IMR-90 (cell line): Measurements from ENCODE around the gene SLX4. TPM values are rescaled to one million over a fixed set of nuclear protein-coding genes. Genes with fewer than 3 reads are reported as not detected.

Experiments used
- ATAC-seq: fragments of 200-7000 bp; cut with Tn5 transposase; 2 replicates; pipeline ENCODE4 v1.9.1; 2020; ENCODE audit warnings: low read depth, mild to moderate bottlenecking, moderate library complexity
- BruUV-seq: library from RNA; stranded (reverse); fragments of 400-500 nt; replicated peaks from 2 replicates; lab custom pipeline; 2021; lab: Mats Ljungman, UMichigan
- CTCF ChIA-PET: fragments of 300-600 bp; formaldehyde crosslinking; extraction: SDS; loops from one replicate; lab custom pipeline; 2021; ENCODE audit warnings: antibody characterized with exemption; lab: Yijun Ruan, JAX
- POLR2A ChIA-PET: fragments of 300-600 bp; sonication (Branson Sonifier 250); formaldehyde crosslinking; loops from one replicate; lab custom pipeline; 2022; ENCODE audit warnings: antibody characterized with exemption; ENCODE audit not compliant: unreplicated experiment; lab: Charles Lee
- DNase-seq: peaks from one replicate; pipeline ENCODE4 v3.0.0; 2013
- H2AFZ ChIP-seq: replicated peaks from 2 replicates; pipeline ENCODE3; 2013; ENCODE audit warnings: low read length, mild to moderate bottlenecking; ENCODE audit not compliant: poor library complexity
- H2AK5ac ChIP-seq: 2 replicates; pipeline ENCODE4 v1.6.1; 2013; ENCODE audit warnings: low read depth, low read length, inconsistent platforms
- H2AK9ac ChIP-seq: replicated peaks from 2 replicates; pipeline ENCODE3; 2013; ENCODE audit warnings: mild to moderate bottlenecking, low read depth, low read length, moderate library complexity; ENCODE audit not compliant: poor library complexity
- H2BK120ac ChIP-seq: 2 replicates; pipeline ENCODE4 v1.6.1; 2013; ENCODE audit warnings: low read depth, low read length, inconsistent platforms
- H2BK15ac ChIP-seq: 3 replicates; pipeline ENCODE4 v1.6.1; 2013; ENCODE audit warnings: low read depth, low read length, inconsistent platforms
- H2BK20ac ChIP-seq: 2 replicates; pipeline ENCODE4 v1.6.1; 2013; ENCODE audit warnings: low read depth, mild to moderate bottlenecking, inconsistent platforms, low read length, moderate library complexity
- H2BK5ac ChIP-seq: 2 replicates; pipeline ENCODE4 v1.6.1; 2013; ENCODE audit warnings: mild to moderate bottlenecking, low read depth, low read length, inconsistent platforms; ENCODE audit not compliant: poor library complexity, severe bottlenecking
- H3K14ac ChIP-seq: replicated peaks from 2 replicates; pipeline ENCODE4 v1.6.1; 2013; ENCODE audit warnings: low read depth, low read length, inconsistent platforms
- H3K18ac ChIP-seq: 2 replicates; pipeline ENCODE4 v1.6.1; 2013; ENCODE audit warnings: low read depth, low read length, control low read depth
- H3K23ac ChIP-seq: 2 replicates; pipeline ENCODE4 v1.6.1; 2013; ENCODE audit warnings: low read depth, low read length, inconsistent platforms
- H3K27ac ChIP-seq: 2 replicates; pipeline ENCODE4 v1.5.1; 2013; ENCODE audit warnings: mild to moderate bottlenecking, control low read depth, low read length; ENCODE audit not compliant: insufficient read depth
- H3K27me3 ChIP-seq: 2 replicates; pipeline ENCODE4 v1.6.1; 2013; ENCODE audit warnings: low read length; ENCODE audit not compliant: control insufficient read depth, insufficient read depth
- H3K36me3 ChIP-seq: 2 replicates; pipeline ENCODE4 v1.6.1; 2013; ENCODE audit warnings: low read length, mixed read lengths; ENCODE audit not compliant: control insufficient read depth, insufficient read depth
- H3K4ac ChIP-seq: 2 replicates; pipeline ENCODE4 v1.6.1; 2013; ENCODE audit warnings: low read depth, low read length, inconsistent platforms
- H3K4me1 ChIP-seq: 2 replicates; pipeline ENCODE4 v1.6.1; 2013; ENCODE audit warnings: low read length, mixed read lengths; ENCODE audit not compliant: control insufficient read depth, insufficient read depth
- H3K4me2 ChIP-seq: 2 replicates; pipeline ENCODE4 v1.6.1; 2013; ENCODE audit warnings: low read depth, mild to moderate bottlenecking, control low read depth, low read length, moderate library complexity
- H3K4me3 ChIP-seq: 2 replicates; pipeline ENCODE4 v1.5.1; 2013; ENCODE audit warnings: low read depth, mild to moderate bottlenecking, control low read depth, low read length, moderate library complexity; ENCODE audit not compliant: insufficient read depth
- H3K56ac ChIP-seq: 2 replicates; pipeline ENCODE4 v1.6.1; 2013; ENCODE audit warnings: low read length, inconsistent platforms; ENCODE audit not compliant: insufficient read depth; ENCODE audit errors: extremely low read depth
- H3K79me1 ChIP-seq, 2 experiments: 2 replicates each; pipeline ENCODE4 v1.6.1; 2013; ENCODE audit warnings: low read length in 2 of 2, inconsistent platforms in 1 of 2, low read depth in 1 of 2
- H3K9ac ChIP-seq: 2 replicates; pipeline ENCODE4 v1.6.1; 2013; ENCODE audit warnings: low read depth, low read length, control low read depth
- H3K9me1 ChIP-seq: 2 replicates; pipeline ENCODE4 v1.6.1; 2013; ENCODE audit warnings: low read length, inconsistent platforms; ENCODE audit not compliant: insufficient read depth
- H3K9me3 ChIP-seq: 2 replicates; pipeline ENCODE4 v1.6.1; 2013; ENCODE audit warnings: low read length; ENCODE audit not compliant: control insufficient read depth, insufficient read depth
- H4K20me1 ChIP-seq: 2 replicates; pipeline ENCODE4 v1.6.1; 2013; ENCODE audit warnings: low read length, inconsistent platforms; ENCODE audit not compliant: insufficient read depth
- H4K5ac ChIP-seq: 2 replicates; pipeline ENCODE4 v1.6.1; 2013; ENCODE audit warnings: mild to moderate bottlenecking, low read depth, low read length, control low read depth
- H4K8ac ChIP-seq, 2 experiments: 2 replicates each; pipeline ENCODE4 v1.6.1; 2013; ENCODE audit warnings: low read depth in 2 of 2, low read length in 2 of 2, control low read depth in 1 of 2, inconsistent platforms in 1 of 2
- H4K91ac ChIP-seq: 2 replicates; pipeline ENCODE4 v1.6.1; 2013; ENCODE audit warnings: low read depth, low read length, inconsistent platforms; ENCODE audit not compliant: insufficient read depth
- CEBPB ChIP-seq: IDR thresholded peaks from 2 replicates; pipeline ENCODE4 v1.6.1; 2012; ENCODE audit warnings: low read depth, low read length, improper control_type of control experiment
- CHD1 ChIP-seq: IDR thresholded peaks from 2 replicates; pipeline ENCODE4 v1.6.1; 2012; ENCODE audit warnings: low read depth, low read length, improper control_type of control experiment
- FOS ChIP-seq: fragments of 150-350 bp; IDR thresholded peaks from 2 replicates; pipeline ENCODE4 v1.6.1; 2016; ENCODE audit warnings: low read depth, low read length
- MAZ ChIP-seq: IDR thresholded peaks from 2 replicates; pipeline ENCODE4 v1.6.1; 2012; ENCODE audit warnings: low read depth, mild to moderate bottlenecking, low read length, improper control_type of control experiment, moderate library complexity, borderline replicate concordance
- MXI1 ChIP-seq: IDR thresholded peaks from 2 replicates; pipeline ENCODE4 v1.6.1; 2012; ENCODE audit warnings: low read depth, mild to moderate bottlenecking, low read length, moderate library complexity, borderline replicate concordance
- NFE2L2 ChIP-seq: fragments of 150-350 bp; IDR thresholded peaks from 2 replicates; pipeline ENCODE4 v1.6.1; 2016; ENCODE audit warnings: low read depth, mild to moderate bottlenecking, low read length
- RAD21 ChIP-seq: IDR thresholded peaks from 2 replicates; pipeline ENCODE4 v1.6.1; 2012; ENCODE audit warnings: low read length, improper control_type of control experiment
- RCOR1 ChIP-seq: IDR thresholded peaks from 2 replicates; pipeline ENCODE4 v1.6.1; 2012; ENCODE audit warnings: mild to moderate bottlenecking, low read length, improper control_type of control experiment; ENCODE audit not compliant: insufficient replicate concordance
- RFX5 ChIP-seq: IDR thresholded peaks from 2 replicates; pipeline ENCODE4 v1.8.0; 2012; ENCODE audit warnings: low read depth, mild to moderate bottlenecking, low read length, moderate library complexity
- WGBS, 2 experiments: methylation state at CpG; one replicate each; pipeline versions ENCODE4 v1.1.5 to v1.1.7; 2013; ENCODE audit warnings: missing lambda C conversion rate in 2 of 2; ENCODE audit not compliant: insufficient read length in 1 of 2; ENCODE audit errors: extremely low coverage in 2 of 2; 5-methylcytosine and 5-hydroxymethylcytosine counted together
- dilution Hi-C: fragments of 300-500 bp; cut with HindIII; formaldehyde crosslinking; loops from one replicate; pipeline ENCODE4 v1.14.3; 2018; ENCODE audit warnings: low sequenced_read_pairs; ENCODE audit not compliant: unreplicated experiment
- in situ Hi-C: fragments of 300-500 bp; cut with MboI; formaldehyde crosslinking; loops from 3 replicates; pipeline ENCODE4 v1.14.3; 2019; ENCODE audit warnings: low sequenced_read_pairs, inconsistent platforms, mixed read lengths
- intact Hi-C: fragments of 100-400 bp; cut with micrococcal nuclease; formaldehyde crosslinking; loops from 2 replicates; pipeline ENCODE4 v1.10.0; 2022
- polyA plus RNA-seq, 3 experiments: library from polyadenylated mRNA; depleted of rRNA; stranded (reverse); fragments of >200 nt; gene quantifications; 2 replicates each; pipeline ENCODE4 v1.2.3, GENCODE V29; 2012; ENCODE audit warnings: low replicate concordance in 1 of 3
- total RNA-seq: library from RNA; depleted of rRNA; stranded (reverse); fragments of >200 nt; gene quantifications from 2 replicates; pipeline ENCODE4 v1.2.3, GENCODE V29; 2012
- TF ChIP-seq, protein P1 (sequence below): conservative IDR thresholded peaks from 2 replicates; pipeline ENCODE4 v1.5.1; 2012; ENCODE audit warnings: mild to moderate bottlenecking, low read depth, low read length, improper control_type of control experiment
- TF ChIP-seq, protein P2 (sequence below): fragments of 150-350 bp; IDR thresholded peaks from 2 replicates; pipeline ENCODE4 v1.6.1; 2016; ENCODE audit warnings: low read depth, mild to moderate bottlenecking, low read length, moderate library complexity, borderline replicate concordance

SLX4 gene
- total and polyA plus RNA-seq, 2 of the 4 experiments (the other 2 are of a cell fraction), result 1.3 to 3.1 TPM

DNA sequence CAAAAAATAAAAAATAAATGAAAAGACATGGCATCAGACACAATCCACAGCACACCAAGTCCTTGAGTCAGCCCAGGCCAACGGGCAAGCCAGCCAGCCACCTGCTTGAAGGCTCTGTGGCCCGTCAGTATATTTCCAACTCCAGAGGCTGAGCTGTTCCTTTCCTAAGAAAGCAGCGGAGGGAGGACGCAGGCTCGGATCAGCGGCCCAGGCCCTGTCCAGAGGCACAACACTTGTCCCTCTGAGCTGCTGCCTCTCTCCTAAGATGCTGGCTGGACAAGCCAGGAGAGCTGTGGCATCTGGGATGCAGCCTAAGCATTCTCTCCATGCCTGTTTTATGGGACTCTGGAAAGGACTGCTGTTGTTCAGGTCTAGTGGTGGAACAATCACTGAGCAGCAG lies 19.4 kb downstream of the SLX4 start:
- dilution Hi-C loops (no loop called here), intact Hi-C loops (no loop called here), in situ Hi-C loops (no loop called here)
- Histone ChIP-seq H3K4me2 (no peak overlapping the region), H3K79me1 (no peaks in the 10 kb centered on the region), H2BK20ac (no peak overlapping the region), H3K9me3 (no peaks in the 10 kb centered on the region), H2AFZ (no peak overlapping the region), H3K23ac (no peak overlapping the region), H2BK5ac (no peak overlapping the region), H3K9me1 (peaks cover 6% of the 10 kb centered on the region; the same call in 1 of the 2 replicates), H3K4ac (no peak overlapping the region), H2AK5ac (no peak overlapping the region), H3K56ac (no peak overlapping the region), H2AK9ac (no peak overlapping the region), H3K14ac (no peak overlapping the region), H3K27ac (no peak overlapping the region), H2BK15ac (no peak overlapping the region), H3K18ac (no peak overlapping the region), H3K4me1 (no peaks in the 10 kb centered on the region), H4K8ac (no peak overlapping the region), H3K9ac (no peak overlapping the region), H4K91ac (no peak overlapping the region), H3K36me3 (peaks cover 21% of the 10 kb centered on the region; the same call in 1 of the 2 replicates), H2BK120ac (no peak overlapping the region), H3K27me3 (no peaks in the 10 kb centered on the region), H4K5ac (no peak overlapping the region), H3K4me3 (no peak overlapping the region), H4K20me1 (no peaks in the 10 kb centered on the region)
- WGBS, 2 experiments, result 100% methylated on average over 2 of the region's 6 CpGs; no CpG with 5 or more reads in 1 of the 2 experiments
- ChIA-PET POLR2A (no interaction called here), CTCF (no interaction called here)
- BruUV-seq, result no TSS peak
- DNase-seq (no peak), ATAC-seq (no peak)
- no peak for TF ChIP-seq RCOR1
- no peak for TF ChIP-seq NFE2L2
- TF ChIP-seq FOS, result no peak
- no peak for TF ChIP-seq MAZ
- TF ChIP-seq MXI1, result no peak
- TF ChIP-seq, protein P1, sequence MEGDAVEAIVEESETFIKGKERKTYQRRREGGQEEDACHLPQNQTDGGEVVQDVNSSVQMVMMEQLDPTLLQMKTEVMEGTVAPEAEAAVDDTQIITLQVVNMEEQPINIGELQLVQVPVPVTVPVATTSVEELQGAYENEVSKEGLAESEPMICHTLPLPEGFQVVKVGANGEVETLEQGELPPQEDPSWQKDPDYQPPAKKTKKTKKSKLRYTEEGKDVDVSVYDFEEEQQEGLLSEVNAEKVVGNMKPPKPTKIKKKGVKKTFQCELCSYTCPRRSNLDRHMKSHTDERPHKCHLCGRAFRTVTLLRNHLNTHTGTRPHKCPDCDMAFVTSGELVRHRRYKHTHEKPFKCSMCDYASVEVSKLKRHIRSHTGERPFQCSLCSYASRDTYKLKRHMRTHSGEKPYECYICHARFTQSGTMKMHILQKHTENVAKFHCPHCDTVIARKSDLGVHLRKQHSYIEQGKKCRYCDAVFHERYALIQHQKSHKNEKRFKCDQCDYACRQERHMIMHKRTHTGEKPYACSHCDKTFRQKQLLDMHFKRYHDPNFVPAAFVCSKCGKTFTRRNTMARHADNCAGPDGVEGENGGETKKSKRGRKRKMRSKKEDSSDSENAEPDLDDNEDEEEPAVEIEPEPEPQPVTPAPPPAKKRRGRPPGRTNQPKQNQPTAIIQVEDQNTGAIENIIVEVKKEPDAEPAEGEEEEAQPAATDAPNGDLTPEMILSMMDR, result no peak
- no peak for TF ChIP-seq RFX5
- TF ChIP-seq, protein P2, sequence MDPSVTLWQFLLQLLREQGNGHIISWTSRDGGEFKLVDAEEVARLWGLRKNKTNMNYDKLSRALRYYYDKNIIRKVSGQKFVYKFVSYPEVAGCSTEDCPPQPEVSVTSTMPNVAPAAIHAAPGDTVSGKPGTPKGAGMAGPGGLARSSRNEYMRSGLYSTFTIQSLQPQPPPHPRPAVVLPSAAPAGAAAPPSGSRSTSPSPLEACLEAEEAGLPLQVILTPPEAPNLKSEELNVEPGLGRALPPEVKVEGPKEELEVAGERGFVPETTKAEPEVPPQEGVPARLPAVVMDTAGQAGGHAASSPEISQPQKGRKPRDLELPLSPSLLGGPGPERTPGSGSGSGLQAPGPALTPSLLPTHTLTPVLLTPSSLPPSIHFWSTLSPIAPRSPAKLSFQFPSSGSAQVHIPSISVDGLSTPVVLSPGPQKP, result no peak
- no peak for TF ChIP-seq CEBPB
- no peak for TF ChIP-seq RAD21
- TF ChIP-seq CHD1, result no peak
